Skin epidermis (tissue), 12 donors: ENCODE results near the gene CFAP119.

Experiments
- H3K27ac ChIP-seq, 21 experiments: fragments of 200-600 bp; sonication (generic) in 11 of 21; one replicate each; pipeline ENCODE4 v1.5.0; 2020; ENCODE audit warnings: mild to moderate bottlenecking in 3 of 21, inconsistent platforms in 2 of 21, moderate library complexity in 2 of 21
- H3K4me3 ChIP-seq, 7 experiments: fragments of 200-600 bp; sonication (generic) in 2 of 7; one replicate each; pipeline ENCODE4 v1.5.0; 2020; ENCODE audit warnings: inconsistent platforms in 2 of 7, mild to moderate bottlenecking in 2 of 7, moderate library complexity in 1 of 7

Gene CFAP119

DNA sequence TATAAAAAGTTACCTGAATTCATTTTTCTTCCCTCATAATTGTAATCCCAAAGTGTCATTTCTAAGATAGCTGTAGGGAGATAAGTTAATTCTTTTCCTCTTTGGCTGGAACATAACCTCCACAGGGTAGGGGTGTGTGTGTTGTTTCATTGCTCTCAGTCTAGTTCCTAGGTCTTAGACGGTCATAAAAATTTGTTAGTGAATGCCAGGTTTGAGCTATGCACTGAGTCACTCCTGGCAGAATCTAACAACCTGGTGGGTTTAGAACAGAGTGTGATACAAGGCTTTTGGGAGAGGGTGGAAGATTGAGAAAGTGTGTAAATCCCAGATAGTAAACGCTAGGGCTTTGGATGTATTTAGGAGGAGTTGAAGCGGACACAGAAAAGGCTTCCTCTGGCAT is 14.5 kb downstream of the CFAP119 start:
- Histone ChIP-seq H3K4me3 (peak overlapping the region in 6 of 7 experiments; percentile 56 to 92 (median 82)), H3K27ac (peak overlapping the region in 20 of 21 experiments; percentile 53 to 91 (median 82))

DNA sequence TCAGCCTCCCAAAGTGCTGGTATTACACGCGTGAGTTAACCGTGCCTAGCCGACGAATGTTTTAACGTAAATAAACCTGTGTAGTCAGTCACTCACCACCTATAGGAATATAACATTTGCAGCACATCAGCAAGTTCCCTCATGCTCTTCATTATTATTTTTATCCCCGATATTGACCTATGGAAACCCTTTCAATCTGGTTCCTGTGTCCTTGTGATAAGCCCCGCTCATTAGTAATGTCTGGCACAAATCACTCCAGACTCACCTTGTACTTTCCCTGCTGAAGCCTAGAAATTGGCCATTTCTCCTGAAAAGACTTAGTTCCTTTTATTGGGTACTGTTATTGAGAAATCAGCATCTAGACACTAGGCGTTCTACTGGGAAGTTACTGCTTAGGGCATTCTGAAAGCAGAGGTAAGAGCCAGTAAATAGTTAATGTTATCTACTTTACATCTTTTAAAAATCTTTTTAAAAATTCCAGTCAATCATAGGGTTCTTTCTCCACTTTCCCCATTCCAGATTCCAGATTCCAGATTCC is 15.2 kb downstream of the CFAP119 start:
- Histone ChIP-seq H3K4me3 (no peak overlapping the region), H3K27ac (peak overlapping the region in 2 of 21 experiments; percentile 80 to 85)

DNA sequence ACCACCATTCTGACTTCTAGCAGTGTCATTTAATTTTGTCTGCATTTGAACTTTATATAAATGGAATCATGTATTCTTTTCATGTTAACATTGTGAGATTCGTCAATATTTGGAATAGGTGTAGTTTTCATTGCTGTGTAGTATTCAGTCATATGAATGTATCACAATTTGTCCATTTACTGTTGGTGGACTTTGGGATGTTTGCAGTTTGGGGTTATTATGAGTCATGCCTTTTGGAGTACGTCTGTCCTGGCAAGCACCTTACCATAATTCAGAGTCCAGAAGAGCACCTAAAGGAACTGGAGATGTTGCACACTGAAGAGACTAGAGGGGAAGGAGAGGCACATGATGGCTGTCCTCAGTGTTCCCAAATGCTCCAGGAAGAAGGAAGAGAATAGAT is 16.8 kb downstream of the CFAP119 start:
- Histone ChIP-seq H3K27ac (no peak overlapping the region), H3K4me3 (no peak overlapping the region)

DNA sequence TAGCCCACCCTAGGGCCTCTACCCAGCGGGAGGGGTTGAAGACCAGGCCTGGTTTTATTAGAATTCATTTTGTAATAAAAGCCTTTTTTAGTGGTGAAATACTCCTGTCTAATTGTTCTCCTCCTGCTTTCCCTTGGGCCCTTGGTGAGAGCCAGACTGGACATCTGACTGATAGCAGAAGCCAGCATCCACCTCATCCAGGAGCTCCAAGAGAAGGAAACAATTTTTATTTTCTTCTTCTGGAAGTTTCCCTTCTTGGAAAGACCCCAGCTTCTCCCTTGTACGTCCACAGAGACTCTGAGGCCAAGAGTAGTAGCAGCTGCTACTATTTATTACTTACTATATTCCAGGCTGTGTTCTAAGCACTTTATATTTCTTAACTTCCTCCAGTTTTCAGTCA is 17.7 kb downstream of the CFAP119 start:
- H3K4me3 ChIP-seq: no peak overlapping the region
- H3K27ac ChIP-seq: peak overlapping the region in 3 of 21 experiments; percentile 16 to 57 (median 17)

DNA sequence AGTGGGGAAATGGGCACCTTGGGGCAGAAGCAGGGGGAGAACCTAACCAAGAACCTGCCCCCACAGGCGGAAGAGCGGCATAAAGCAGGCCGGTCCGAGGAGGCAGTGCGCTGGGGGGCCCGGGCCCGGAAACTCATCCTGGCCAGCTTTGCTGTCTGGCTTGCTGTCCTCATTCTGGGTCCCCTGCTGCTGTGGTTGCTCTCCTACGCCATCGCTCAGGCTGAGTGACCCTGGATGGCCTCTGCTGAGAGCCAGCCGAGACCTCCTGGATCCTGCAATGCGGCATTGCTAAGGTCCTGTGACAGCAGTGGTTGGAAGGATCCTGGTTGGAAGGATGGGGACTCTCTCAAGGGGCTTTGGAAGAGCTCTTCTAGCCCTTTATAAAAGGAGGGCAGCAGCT is 18.1 kb downstream of the CFAP119 start:
- H3K4me3 ChIP-seq: no peak overlapping the region
- peak overlapping the region in 3 of 21 experiments; percentile 16 to 57 (median 17) for H3K27ac ChIP-seq

DNA sequence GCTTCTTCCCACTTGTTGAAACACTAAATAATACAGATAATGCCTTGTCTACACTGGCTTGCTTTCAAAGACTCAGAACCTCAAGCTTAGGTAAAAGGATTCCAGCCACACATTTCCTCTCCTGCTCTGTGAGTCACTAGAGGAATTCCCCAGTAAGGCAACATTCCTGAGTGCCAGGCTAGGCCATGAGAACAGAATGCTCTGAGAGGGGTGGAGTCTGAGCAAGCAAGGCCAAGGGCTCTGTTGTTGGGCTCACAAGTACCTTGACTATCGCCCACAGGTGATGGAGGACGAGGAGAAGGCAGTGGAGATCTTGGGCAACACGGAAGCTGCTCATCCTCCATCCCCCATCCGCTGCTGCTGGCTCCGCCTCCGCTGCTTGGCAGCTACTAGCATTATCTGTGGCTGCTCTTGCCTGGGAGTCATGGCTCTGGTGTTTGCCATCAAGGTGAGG is 20.4 kb downstream of the CFAP119 start:
- H3K27ac ChIP-seq: peak overlapping the region in 19 of 21 experiments; percentile 1 to 85 (median 71)
- H3K4me3 ChIP-seq: peak overlapping the region; percentile 7 to 32 (median 15)

DNA sequence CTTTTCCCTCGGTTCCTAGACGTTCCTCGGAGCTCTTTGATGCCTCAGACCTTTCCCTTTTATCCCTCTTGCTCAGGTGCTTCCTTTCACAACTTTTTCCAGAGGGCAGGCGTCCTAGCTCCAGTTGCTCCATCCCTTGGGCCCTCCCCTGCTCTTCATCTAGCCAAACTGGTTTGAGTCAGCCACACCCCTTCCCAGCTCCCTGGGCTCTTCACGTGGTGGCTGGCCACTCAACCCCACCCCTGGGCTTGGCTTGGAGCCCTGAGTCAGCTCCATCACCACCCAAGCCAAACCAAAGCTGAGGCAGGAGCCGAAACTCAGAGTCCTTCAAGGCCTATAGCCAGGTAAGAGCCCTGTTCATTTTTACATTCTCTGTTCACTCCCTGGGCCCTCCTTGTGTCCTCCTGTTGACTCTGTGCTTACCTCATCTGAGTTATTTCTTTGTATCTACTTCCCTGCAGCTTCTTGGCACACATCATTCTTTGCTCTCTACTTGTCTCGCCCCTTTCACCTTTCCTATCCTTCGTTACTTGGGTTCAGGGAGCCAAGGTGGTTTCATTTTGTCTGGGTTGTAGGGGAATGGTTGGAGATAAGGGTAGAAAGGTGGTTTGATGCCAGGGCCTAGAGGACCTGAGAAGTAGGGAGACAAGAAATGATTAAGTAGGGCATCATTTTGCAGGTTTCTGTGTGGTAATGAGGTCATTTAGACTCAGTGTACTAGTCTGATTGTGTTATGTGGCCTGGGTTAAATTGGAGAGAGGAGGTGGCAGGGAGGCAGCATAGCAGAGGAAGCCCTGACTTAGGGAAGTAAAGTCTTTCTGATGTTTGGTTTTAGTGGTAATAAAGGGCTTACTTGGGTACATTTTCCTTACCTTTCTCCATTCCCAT is 21.3 kb downstream of the CFAP119 start:
- Histone ChIP-seq H3K27ac (peak overlapping the region in 20 of 21 experiments; percentile 46 to 85 (median 75)), H3K4me3 (peak overlapping the region; percentile 7 to 32 (median 15))

DNA sequence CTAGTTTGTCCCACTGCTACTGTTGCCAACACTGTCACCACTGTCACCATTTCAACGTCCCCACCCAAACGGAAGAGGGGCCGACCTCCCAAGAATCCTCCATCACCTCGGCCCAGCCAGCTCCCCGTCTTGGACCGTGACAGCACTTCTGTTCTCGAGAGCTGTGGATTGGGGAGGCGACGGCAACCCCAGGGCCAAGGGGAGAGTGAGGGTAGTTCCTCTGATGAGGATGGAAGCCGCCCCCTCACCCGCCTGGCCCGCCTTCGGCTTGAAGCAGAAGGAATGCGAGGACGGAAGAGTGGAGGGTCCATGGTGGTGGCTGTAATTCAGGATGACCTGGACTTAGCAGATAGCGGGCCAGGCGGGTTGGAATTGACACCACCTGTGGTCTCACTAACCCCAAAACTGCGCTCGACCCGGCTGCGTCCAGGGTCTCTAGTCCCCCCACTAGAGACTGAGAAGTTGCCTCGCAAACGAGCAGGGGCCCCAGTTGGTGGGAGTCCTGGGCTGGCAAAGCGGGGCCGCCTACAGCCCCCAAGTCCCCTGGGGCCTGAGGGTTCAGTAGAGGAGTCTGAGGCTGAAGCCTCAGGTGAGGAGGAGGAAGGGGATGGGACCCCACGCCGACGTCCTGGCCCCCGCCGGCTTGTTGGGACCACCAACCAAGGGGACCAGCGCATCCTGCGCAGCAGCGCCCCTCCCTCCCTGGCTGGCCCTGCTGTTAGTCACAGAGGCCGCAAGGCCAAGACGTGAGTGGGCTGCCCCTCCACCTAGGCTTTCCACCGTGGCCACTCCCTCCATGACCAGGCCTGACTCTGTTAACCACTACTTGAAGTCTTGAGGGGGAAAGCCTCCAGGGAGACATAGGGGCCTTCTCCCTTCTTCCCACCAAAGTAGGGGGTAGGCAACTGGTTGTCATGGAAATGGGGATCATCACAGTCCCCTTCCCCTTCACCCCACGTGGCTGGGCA is 22.6 kb downstream of the CFAP119 start:
- peak overlapping the region in 17 of 21 experiments; percentile 2 to 85 (median 74) for H3K27ac ChIP-seq
- H3K4me3 ChIP-seq: no peak overlapping the region

DNA sequence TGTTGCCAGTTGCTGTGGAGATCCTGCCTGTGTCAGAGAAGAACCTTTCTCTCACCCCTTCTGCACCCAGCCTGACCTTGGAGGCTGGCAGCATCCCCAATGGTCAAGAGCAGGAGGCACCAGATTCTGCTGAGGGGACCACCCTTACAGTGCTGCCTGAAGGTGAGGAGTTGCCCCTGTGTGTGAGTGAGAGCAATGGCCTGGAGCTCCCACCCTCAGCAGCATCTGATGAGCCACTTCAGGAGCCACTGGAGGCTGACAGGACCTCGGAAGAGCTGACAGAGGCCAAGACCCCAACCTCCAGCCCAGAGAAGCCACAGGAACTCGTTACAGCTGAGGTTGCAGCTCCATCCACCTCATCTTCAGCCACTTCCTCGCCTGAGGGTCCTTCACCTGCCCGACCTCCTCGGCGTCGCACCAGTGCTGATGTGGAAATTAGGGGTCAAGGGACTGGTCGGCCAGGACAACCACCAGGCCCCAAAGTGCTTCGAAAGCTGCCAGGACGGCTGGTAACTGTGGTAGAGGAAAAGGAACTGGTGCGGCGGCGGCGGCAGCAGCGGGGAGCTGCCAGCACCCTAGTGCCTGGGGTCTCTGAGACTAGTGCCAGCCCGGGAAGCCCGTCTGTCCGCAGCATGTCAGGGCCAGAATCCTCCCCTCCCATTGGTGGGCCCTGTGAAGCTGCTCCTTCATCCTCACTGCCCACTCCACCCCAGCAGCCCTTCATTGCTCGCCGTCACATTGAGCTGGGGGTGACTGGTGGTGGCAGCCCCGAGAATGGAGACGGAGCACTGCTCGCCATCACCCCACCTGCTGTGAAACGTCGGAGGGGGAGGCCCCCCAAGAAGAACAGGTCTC is 23.8 kb downstream of the CFAP119 start:
- H3K27ac ChIP-seq: peak overlapping the region in 2 of 21 experiments; percentile 31 to 74

DNA sequence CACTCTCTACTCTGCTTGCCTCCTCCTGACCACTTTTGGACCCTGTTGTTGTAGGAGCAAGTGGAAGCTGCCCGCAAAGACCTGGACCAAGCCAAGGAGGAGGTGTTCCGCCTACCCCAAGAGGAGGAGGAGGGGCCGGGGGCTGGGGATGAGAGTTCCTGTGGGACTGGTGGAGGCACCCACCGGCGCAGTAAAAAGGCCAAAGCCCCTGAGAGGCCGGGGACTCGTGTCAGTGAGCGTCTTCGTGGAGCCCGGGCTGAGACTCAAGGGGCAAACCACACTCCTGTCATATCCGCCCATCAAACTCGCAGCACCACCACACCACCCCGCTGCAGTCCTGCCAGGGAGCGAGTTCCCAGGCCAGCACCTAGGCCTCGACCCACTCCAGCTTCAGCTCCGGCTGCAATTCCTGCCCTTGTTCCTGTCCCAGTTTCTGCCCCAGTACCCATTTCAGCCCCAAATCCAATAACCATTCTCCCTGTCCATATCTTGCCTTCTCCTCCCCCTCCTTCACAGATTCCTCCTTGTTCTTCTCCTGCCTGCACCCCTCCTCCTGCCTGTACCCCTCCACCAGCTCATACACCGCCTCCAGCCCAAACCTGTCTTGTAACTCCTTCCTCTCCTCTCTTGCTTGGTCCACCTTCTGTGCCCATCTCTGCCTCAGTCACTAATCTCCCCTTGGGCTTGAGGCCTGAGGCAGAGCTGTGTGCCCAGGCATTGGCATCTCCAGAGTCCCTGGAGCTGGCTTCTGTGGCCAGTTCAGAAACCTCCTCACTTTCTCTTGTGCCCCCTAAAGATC is 24.7 kb downstream of the CFAP119 start:
- Histone ChIP-seq H3K4me3 (no peak overlapping the region), H3K27ac (peak overlapping the region in 1 of 21 experiments; percentile 31)

More for the DNA sequence above, 23.8 kb downstream of the CFAP119 start:
- no peak overlapping the region for H3K4me3 ChIP-seq

DNA sequence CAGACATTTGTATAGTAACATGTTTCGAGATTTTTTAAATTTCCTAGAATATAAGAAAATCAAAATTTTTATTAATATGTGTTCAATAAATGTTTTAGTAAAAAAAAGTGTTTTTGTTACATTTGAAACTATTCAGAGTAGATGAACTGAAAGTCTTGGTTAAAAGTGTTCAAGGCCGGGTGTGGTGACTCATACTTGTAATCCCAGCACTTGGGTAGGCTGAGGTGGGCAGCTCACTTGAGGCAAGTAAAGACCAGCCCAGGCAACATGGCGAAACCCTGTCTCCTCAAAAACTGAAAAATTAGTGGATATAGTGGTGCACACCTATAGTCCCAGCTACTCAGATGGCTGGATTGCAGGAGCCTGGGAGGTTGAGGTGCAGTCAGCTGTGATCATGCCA is 30.5 kb downstream of the CFAP119 start:
- Histone ChIP-seq H3K27ac (no peak overlapping the region), H3K4me3 (no peak overlapping the region)

DNA sequence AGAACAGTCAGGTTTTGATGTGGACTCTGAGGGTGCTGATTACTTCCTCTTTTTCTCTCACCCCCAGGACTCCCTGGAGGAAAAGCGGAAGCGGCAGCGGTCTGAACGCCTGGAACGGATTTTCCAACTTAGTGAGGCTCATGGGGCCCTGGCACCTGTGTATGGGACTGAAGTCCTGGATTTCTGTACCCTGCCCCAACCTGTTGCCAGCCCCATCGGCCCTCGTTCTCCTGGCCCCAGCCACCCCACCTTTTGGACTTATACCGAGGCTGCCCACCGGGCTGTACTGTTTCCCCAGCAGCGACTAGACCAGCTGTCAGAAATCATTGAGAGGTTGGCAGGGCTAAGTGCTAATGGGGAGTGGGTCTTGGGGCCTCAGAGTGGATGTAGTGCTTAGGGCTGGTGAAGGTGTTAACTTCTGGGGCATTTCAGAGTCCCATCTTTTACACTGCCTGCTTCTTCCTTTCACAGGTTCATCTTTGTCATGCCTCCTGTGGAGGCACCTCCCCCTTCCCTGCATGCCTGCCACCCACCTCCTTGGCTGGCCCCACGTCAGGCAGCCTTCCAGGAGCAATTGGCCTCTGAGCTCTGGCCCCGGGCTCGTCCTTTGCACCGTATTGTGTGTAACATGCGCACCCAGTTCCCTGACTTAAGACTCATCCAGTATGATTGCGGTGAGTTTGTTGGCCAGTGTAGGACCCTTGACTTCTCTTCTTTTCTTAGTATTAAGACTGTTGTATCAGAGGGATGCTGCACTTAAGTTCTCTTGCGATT is 32.8 kb downstream of the CFAP119 start:
- Histone ChIP-seq H3K27ac (peak overlapping the region in 1 of 21 experiments; percentile 16), H3K4me3 (no peak overlapping the region)

DNA sequence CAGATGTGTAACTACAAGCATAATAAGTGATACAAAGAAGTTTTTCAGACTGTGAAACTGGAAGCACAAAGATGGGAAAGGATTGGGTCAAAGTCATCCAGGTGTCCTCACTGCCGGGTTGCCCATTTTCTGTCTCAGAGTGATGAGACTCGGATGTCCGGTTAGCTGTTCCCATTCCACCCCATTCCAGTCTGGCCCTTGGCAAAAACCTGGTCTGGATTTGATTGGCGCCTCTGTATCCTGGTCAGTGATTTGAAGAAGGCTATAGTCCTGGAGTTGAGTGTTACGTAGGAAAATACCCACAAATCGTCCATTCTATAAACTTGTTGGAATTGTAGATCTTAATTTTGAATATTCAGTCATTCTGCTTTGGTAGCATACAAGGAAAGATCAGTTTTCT is 33.5 kb downstream of the CFAP119 start:
- Histone ChIP-seq H3K4me3 (no peak overlapping the region), H3K27ac (no peak overlapping the region)

DNA sequence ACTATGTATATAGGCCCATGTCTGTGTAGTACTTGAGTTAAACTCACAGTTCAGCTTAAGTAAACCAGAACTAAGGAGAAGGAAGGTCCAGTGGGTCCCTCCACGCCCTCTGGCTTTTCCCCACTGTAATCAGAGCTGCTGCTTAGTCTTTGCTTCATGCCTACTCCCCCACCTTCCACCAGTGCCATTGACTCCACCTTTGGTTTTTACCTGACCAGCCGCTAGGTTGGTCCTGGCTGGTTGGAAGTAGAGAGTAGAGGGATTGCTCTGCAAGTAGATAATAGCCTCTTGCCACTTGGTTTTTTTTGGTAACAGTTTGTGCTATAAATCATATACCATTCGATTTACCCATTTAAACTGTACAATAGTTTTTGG is 36.5 kb downstream of the CFAP119 start:
- Histone ChIP-seq H3K27ac (peak overlapping the region in 7 of 21 experiments; percentile 0 to 43 (median 23)), H3K4me3 (no peak overlapping the region)

DNA sequence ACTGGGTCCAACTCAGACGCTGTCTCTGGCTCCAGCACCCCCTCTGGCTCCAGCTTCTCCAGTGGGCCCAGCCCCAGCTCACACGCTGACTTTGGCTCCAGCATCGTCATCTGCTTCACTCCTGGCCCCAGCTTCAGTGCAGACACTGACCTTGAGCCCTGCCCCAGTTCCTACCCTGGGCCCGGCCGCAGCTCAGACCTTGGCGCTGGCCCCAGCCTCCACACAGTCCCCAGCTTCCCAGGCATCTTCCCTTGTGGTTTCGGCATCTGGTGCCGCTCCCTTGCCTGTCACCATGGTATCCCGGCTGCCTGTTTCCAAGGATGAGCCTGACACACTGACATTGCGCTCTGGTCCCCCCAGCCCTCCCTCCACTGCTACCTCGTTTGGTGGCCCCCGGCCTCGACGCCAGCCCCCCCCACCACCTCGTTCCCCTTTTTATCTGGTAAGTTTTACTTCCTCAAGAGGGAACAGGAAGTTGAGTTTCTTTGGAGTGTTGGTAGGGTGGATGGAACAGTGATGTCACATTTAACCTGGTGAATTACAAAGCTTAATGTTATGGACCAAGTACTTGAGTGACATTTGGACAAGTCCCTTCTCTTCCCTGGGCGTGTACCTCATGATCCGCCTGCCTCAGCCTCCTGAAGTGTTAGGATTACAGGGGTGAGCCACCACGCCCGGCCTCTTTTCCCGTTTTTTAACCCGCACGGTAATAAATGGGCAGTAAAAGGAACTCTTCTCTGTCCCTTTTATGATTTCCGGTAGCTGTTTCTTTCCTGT is 37.0 kb downstream of the CFAP119 start:
- Histone ChIP-seq H3K27ac (peak overlapping the region in 9 of 21 experiments; percentile 10 to 65 (median 39)), H3K4me3 (no peak overlapping the region)

DNA sequence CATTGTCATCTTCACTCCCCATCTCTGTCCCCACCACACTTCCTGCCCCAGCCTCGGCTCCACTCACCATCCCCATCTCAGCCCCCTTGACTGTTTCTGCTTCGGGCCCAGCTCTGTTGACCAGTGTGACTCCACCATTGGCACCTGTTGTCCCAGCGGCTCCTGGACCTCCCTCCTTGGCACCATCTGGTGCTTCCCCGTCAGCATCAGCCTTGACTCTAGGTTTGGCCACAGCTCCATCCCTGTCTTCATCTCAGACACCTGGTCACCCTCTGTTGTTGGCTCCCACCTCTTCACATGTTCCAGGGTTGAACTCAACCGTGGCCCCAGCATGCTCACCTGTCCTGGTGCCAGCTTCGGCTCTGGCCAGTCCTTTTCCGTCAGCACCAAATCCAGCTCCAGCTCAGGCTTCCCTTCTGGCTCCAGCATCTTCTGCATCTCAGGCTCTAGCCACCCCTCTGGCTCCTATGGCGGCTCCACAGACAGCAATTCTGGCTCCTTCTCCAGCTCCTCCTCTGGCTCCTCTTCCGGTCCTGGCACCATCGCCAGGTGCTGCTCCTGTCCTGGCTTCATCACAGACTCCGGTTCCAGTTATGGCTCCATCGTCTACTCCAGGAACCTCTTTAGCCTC is 38.0 kb downstream of the CFAP119 start:
- H3K4me3 ChIP-seq: no peak overlapping the region
- peak overlapping the region in 2 of 21 experiments; percentile 39 to 65 for H3K27ac ChIP-seq
